ENCODE measurements around the gene GCN1.

The GCN1 gene

GRCh38 chr12:120090206-120090605, 104.3 kb downstream of the GCN1 start:
- DNase-seq = no peak

- no peak for DNase-seq
Measured at GRCh38 chr12:120089796-120090195, 104.7 kb downstream of the GCN1 start.

GRCh38 chr12:120089105-120089504, 105.4 kb downstream of the GCN1 start:
- DNase-seq = no peak

GRCh38 chr12:120086801-120087621, 107.5 kb downstream of the GCN1 start:
- DNase-seq = peak; percentile 99

GRCh38 chr12:120085920-120086645, 108.4 kb downstream of the GCN1 start:
- no peak for DNase-seq

GRCh38 chr12:120081641-120082040, 112.9 kb downstream of the GCN1 start:
- DNase-seq = no peak

- no peak for DNase-seq
Measured at GRCh38 chr12:120079411-120080400, 114.8 kb downstream of the GCN1 start.

GRCh38 chr12:120078868-120079267, 115.6 kb downstream of the GCN1 start:
- DNase-seq = no peak

GRCh38 chr12:120077260-120077659, 117.3 kb downstream of the GCN1 start:
- DNase-seq = peak; percentile 35
